HG02798 (cell line): ENCODE data around the gene PRRT2.
A peak's percentile ranks its signal among the peaks of the same experiment; 100 is the strongest.
"Not testable (repeated sequence)": the region's sequence is repeated elsewhere in the genome, so short reads cannot be mapped to it uniquely, and the experiment has no call there.

ENCODE experiments used
- ATAC-seq: cut with Tn5 transposase; IDR thresholded peaks from one replicate; pipeline ENCODE4 v1.9.1; 2021; ENCODE audit warnings: mild to moderate bottlenecking; ENCODE audit not compliant: unreplicated experiment, poor library complexity

Gene PRRT2

DNA sequence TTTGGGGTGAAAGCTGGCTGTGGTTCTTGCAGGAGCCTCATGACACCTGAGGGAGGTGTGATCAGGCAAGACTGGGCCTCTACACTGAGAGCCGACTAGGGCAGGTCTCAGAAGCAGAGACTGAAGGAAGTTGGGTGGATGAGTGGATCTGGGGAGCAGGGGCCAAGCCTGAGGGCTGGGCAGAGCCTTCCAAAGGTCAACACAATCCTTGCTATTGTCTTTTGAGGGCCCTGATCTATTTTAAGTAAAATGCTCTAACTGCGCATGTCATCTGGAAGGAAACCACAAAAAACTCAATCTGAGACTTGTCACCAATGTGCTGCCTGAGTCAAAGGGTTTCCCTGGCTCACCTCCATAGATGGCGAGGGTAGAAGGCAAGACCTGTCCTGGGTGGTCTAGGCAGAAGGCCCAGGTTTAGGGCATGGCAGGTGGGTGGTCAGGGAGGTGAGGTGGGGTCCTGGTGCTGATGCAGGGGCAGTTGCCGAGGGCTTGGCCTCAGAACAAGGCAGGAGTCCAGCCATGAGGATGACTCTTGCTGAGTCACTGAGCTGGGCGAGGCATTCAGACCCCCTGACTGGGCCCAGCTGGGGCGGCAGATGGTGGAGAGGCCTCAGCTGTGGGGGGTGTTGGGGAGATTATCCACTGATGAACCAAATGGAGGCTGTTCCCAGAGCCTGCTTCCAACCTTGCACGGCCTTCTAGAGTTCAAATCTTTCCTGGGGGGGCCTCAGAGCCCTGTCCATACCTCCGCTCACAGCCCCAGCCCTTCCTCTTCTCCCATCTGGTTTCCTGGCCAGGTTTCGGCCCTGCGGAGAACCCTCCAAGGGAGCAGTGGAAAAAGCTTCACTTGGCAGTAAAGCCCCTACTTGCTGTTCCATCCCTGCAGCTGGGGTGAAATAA is 13.4 kb downstream of the PRRT2 start:
- ATAC-seq = no peak

DNA sequence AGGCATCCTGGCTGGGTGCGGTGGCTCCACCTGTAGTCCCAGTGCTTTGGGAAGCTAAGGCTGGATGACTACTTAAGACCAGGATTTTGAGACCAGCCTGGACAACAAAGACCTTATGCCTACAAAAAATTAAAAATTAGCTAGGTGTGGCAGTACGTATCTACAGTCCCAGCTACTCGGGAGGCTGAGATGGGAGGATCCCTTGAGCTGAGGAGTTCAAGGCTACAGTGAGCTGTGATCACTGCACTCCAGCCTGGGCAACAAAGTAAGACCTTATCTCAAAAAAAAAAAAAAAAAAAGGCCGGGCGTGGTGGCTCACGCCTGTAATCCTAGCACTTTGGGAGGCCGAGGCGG is 14.3 kb downstream of the PRRT2 start:
- no peak for ATAC-seq

GRCh38 chr16:29830774-29831173 is 18.8 kb downstream of the PRRT2 start:
- ATAC-seq = no peak

GRCh38 chr16:29831490-29831889 is 19.5 kb downstream of the PRRT2 start:
- ATAC-seq = no peak

DNA sequence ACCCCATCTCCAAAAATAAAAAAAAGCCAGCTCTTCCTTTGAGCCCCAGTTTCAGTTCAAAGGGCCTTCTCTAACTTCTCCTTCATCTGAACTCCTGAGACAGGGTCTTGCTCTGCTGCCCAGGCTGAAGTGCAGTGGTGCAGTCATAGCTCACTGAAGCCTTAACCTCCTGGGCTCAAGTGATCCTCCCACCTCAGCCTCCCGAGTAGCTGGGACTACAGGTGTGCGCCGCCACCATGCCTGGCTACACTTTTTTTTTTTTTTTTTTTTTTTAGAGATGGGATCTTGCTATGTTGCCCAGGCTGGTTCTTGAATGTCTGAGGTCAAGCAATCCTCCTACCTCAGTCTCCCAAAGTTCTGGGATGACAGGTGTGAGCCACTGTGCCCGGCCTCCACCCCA is 21.2 kb downstream of the PRRT2 start:
- ATAC-seq = not testable (repeated sequence)

GRCh38 chr16:29834079-29834478 is 22.1 kb downstream of the PRRT2 start:
- ATAC-seq = no peak

DNA sequence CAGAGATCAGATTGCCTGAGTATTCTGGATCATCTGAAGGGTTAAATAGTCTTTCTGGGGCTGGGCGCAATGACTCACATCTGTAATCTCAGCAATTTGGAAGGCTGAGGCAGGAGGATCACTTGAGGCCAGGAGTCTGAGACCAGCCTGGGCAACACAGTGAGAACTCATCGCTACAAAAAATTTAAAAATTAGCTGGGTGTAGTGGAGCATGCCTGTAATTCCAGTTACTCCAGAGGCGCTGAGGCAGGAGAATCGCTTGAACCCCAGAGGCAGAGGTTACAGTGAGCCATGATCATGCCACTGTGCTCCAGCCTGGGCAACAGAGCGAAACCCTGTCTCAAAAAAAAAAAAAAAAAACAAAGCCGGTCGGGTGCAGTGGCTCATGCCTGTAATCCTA is 23.9 kb downstream of the PRRT2 start:
- no peak for ATAC-seq

DNA sequence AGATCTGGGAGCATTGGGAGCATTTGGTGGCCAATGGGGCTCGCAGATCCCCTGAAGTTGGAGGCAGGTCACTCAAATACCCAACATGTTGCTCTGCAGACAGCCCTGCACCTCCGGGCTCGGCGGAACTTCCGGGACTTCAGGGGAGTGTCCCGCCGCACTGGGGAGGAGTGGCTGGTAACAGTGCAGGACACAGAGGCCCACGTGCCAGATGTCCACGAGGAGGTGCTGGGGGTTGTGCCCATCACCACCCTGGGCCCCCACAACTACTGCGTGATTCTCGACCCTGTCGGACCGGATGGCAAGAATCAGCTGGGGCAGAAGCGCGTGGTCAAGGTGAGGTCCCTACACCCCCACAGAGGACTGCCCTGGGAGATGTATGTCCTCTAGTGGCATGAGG is 24.6 kb downstream of the PRRT2 start:
- ATAC-seq = no peak

DNA sequence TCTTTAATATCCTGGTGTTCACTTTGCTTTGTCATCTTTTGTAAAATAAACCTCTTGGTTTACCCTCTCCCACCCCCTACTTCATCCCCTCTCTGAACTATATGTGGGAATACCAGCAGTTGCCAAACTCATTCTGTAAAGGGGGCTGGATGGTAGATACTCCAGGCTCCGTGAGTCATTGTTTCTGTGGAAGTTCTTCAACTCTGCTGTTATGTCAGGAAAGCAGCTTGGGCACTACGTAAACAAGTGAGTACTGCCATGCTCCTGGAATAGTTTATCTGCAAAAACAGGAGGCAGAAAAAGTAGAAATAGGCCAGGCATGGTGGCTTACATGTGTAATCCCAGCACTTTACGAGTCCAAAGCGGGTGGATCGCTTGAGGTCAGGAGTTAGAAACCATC is 25.8 kb downstream of the PRRT2 start:
- no peak for ATAC-seq

DNA sequence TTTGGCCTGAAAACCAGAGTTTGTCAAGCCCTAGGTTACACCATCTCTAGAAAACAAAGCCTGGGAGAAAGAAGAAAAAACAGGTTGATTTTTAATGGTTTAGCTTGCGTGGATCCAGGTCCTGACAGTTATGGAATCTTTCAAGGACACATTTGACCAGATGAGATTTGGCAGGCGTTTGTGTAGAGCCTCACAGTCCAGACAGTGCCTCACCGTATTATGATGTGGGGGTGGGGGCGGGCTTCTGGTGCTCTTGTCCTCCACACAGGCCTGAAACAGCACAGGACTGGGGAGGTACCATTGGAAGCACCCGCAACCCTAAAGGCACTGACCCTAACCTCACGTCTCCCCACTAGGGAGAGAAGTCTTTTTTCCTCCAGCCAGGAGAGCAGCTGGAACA is 27.8 kb downstream of the PRRT2 start:
- no peak for ATAC-seq

- no peak for ATAC-seq
Observed at GRCh38 chr16:29840240-29840639, 28.2 kb downstream of the PRRT2 start.

GRCh38 chr16:29841631-29842030 is 29.6 kb downstream of the PRRT2 start:
- no peak for ATAC-seq

DNA sequence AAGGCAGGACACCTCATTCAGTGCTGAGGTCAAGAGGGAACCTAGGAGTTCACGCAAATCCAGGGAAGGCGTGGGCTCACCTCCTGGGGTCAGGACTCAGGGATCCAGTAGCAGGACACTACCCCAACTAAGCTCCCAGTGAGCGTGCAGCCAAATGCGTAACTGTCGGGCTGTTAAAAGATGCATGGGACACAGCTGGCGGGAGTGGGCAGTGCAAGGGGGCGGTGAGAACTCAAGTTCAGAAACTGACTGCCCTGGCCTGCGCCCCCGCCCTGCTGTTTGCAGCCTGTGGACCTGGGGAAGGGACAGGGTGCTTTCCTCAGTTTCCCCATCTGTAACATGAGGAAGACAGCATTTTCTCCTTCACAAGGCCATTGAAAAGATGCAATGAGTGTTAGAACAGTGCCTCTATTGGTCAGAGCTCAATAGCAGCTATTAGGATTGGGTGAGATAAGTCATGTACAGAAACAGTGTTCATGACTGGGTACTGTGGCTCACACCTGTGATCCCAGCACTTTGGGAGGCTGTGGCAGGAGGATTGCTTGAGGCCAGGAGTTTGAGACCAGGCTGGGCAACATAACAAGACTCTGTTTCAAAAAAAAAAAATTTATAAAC is 30.8 kb downstream of the PRRT2 start:
- ATAC-seq = no peak

GRCh38 chr16:29843931-29844330 is 31.9 kb downstream of the PRRT2 start:
- ATAC-seq = no peak

DNA sequence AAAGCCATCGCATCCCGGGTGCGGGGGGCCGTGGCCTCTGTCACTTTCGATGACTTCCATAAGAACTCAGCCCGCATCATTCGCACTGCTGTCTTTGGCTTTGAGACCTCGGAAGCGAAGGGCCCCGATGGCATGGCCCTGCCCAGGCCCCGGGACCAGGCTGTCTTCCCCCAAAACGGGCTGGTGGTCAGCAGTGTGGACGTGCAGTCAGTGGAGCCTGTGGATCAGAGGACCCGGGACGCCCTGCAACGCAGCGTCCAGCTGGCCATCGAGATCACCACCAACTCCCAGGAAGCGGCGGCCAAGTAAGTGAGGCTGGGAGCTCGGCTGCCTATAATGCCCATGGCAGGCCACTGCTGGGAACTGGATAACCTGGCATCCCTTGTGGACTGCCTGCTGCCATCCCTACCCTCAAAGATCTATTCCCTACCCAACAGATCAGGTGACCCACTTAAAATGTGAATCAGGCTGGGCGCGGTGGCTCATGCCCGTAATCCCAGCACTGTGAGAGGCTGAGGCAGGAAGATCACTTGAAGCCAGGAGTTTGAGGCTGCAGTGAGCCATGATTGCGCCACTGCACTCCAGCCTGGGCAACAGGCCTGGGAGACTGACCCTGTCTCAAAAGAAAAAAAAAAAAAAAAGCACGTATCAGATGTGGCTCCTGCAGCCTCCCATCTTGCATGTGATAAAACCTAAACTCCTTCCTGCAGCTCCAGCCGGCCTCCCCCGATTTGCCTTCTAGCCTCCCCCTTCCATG is 32.8 kb downstream of the PRRT2 start:
- ATAC-seq = no peak

GRCh38 chr16:29845656-29846055 is 33.7 kb downstream of the PRRT2 start:
- no peak for ATAC-seq

- peak; percentile 68 for ATAC-seq
Observed at GRCh38 chr16:29848420-29849297, 36.7 kb downstream of the PRRT2 start.

GRCh38 chr16:29849505-29849904 is 37.5 kb downstream of the PRRT2 start:
- no peak for ATAC-seq

- ATAC-seq = no peak
Observed at GRCh38 chr16:29850998-29851397, 39.0 kb downstream of the PRRT2 start.

DNA sequence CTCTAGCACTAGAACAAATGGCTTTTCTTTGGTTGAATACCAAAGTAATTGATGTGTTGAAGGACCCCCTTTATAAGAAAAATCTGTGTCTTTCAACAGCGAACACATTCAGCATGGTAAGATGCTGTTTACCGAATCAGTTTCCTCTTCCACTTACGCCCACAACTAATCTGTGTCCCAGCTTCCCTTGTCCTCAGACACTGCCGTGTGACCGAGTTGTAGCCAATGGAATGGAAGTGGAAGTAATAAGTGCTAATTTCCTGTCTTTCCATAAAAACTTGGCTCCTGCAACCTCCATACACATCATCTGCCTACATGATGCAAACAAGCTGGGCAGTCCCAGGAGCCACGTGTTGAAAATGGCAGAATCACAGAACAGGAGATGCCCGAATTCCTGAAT is 40.7 kb downstream of the PRRT2 start:
- no peak for ATAC-seq
